Calu3 (cell line): ENCODE results near the gene TUBGCP2. TPM values are rescaled to one million over a fixed set of nuclear protein-coding genes. Genes with fewer than 3 reads are reported as not detected.

Experiments used
- BruUV-seq: library from RNA; stranded (reverse); fragments of 400-500 nt; replicated peaks from 2 replicates; lab custom pipeline; 2021; lab: Mats Ljungman, UMichigan
- CTCF ChIA-PET: fragments of 300-600 bp; sonication (Branson Sonifier 250); formaldehyde crosslinking; loops from one replicate; lab custom pipeline; 2022; ENCODE audit warnings: antibody characterized with exemption; lab: Charles Lee
- DNase-seq: peaks from one replicate; pipeline ENCODE4 v3.0.0; 2022
- H3K27ac Mint-ChIP-seq: one replicate; pipeline ENCODE4 v1.8.0; 2022; ENCODE audit warnings: mixed read lengths; ENCODE audit not compliant: unreplicated experiment
- H3K27me3 Mint-ChIP-seq: one replicate; pipeline ENCODE4 v1.8.0; 2022; ENCODE audit warnings: mixed read lengths; ENCODE audit not compliant: unreplicated experiment
- H3K36me3 Mint-ChIP-seq: one replicate; pipeline ENCODE4 v1.8.0; 2022; ENCODE audit warnings: mild to moderate bottlenecking, moderate library complexity, mixed read lengths; ENCODE audit not compliant: insufficient read depth, unreplicated experiment
- H3K4me1 Mint-ChIP-seq: one replicate; pipeline ENCODE4 v1.8.0; 2022; ENCODE audit warnings: mild to moderate bottlenecking, low read depth, mixed read lengths; ENCODE audit not compliant: unreplicated experiment
- H3K4me3 Mint-ChIP-seq: one replicate; pipeline ENCODE4 v1.8.0; 2022; ENCODE audit warnings: mild to moderate bottlenecking, low read depth, moderate library complexity, mixed read lengths; ENCODE audit not compliant: unreplicated experiment
- H3K9me3 Mint-ChIP-seq: one replicate; pipeline ENCODE4 v1.8.0; 2022; ENCODE audit warnings: low read depth, mixed read lengths; ENCODE audit not compliant: unreplicated experiment
- intact Hi-C: fragments of 100-400 bp; cut with micrococcal nuclease; formaldehyde crosslinking; loops from one replicate; pipeline ENCODE4 v1.10.0; 2022; ENCODE audit not compliant: unreplicated experiment
- total RNA-seq: library from RNA; stranded (reverse); gene quantifications from 2 replicates; pipeline ENCODE4 v1.2.3, GENCODE V29; 2022
- TF ChIP-seq, protein P1 (sequence below): fragments of 200-600 bp; IDR thresholded peaks from one replicate; pipeline ENCODE4 v1.8.0; 2022; ENCODE audit warnings: antibody characterized with exemption; ENCODE audit not compliant: unreplicated experiment

TUBGCP2 gene
- total RNA-seq, 1 experiment from 2014 or later, result 47.2 TPM

DNA sequence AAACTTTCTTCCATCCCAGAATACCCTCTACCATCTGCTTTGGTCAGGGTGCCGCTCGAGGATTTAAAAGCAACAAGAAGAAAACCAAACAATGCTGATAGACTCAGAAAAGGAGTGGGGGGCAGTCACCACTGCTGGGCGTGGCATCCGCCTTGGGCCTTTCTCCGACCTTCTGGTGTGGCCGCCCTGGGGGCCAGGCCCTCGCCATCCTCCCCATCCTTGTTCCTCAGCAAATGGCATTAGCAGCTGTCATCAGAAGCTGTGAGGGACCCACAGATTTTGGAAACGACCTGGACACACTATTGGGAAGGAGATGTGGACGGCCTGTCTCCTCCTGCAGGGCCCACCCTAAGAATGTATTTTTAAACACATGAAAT, 4.1 kb upstream of the TUBGCP2 start:
- Mint-ChIP-seq H3K27me3 (no peaks in the 10 kb centered on the region), H3K9me3 (no peaks in the 10 kb centered on the region), H3K4me3 (no peak overlapping the region), H3K4me1 (no peaks in the 10 kb centered on the region), H3K36me3 (peaks cover 19% of the 10 kb centered on the region), H3K27ac (no peak overlapping the region)
- BruUV-seq, result no TSS peak
- intact Hi-C loops, result no loop called here
- no peak for DNase-seq
- TF ChIP-seq, protein P1, sequence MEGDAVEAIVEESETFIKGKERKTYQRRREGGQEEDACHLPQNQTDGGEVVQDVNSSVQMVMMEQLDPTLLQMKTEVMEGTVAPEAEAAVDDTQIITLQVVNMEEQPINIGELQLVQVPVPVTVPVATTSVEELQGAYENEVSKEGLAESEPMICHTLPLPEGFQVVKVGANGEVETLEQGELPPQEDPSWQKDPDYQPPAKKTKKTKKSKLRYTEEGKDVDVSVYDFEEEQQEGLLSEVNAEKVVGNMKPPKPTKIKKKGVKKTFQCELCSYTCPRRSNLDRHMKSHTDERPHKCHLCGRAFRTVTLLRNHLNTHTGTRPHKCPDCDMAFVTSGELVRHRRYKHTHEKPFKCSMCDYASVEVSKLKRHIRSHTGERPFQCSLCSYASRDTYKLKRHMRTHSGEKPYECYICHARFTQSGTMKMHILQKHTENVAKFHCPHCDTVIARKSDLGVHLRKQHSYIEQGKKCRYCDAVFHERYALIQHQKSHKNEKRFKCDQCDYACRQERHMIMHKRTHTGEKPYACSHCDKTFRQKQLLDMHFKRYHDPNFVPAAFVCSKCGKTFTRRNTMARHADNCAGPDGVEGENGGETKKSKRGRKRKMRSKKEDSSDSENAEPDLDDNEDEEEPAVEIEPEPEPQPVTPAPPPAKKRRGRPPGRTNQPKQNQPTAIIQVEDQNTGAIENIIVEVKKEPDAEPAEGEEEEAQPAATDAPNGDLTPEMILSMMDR, result no peak
- CTCF ChIA-PET, result no interaction called here

DNA sequence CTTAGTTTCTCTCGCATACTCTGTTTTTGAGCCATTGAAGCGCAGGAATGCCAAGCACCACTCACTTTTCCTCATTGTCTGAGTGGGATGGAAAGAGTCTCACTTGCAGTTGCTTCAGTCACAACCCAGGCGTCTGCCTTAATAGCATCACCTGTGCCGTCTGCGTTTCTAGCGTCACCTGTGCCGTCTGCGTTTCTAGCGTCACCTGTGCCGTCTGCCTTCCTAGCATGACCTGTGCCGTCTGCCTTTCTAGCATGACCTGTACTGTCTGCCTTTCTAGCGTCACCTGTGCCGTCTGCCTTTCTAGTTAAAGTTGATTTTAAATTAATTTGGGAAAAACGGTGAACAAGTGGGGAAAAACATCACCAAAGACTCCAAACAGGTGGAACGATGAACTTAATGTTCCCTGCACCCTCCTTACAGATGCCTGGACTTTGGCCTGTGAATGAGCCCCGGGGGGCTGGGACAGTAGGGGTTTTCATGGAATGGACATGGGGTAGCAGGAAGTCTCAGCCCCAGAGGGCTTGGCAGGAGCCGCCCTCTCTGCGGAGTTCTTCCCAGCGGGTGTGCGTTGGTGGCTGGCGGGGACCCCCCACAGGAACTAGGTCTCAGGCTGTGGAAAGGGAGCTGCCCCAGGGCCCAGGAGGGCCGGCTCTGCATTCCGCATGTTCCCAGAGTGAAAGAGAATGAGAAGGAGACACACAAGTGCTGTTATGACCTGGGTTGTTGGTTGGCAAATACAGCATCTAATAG, 3.5 kb upstream of the TUBGCP2 start:
- intact Hi-C loops, result no loop called here
- no peaks in the 10 kb centered on the region for H3K9me3 Mint-ChIP-seq
- DNase-seq, result no peak
- TF ChIP-seq, protein P1, result no peak
- no peaks in the 10 kb centered on the region for H3K4me1 Mint-ChIP-seq
- H3K36me3 Mint-ChIP-seq, result peaks cover 24% of the 10 kb centered on the region
- CTCF ChIA-PET, result no interaction called here
- no peaks in the 10 kb centered on the region for H3K27me3 Mint-ChIP-seq
- no peak overlapping the region for H3K27ac Mint-ChIP-seq
- no peak overlapping the region for H3K4me3 Mint-ChIP-seq
- BruUV-seq, result no TSS peak

DNA sequence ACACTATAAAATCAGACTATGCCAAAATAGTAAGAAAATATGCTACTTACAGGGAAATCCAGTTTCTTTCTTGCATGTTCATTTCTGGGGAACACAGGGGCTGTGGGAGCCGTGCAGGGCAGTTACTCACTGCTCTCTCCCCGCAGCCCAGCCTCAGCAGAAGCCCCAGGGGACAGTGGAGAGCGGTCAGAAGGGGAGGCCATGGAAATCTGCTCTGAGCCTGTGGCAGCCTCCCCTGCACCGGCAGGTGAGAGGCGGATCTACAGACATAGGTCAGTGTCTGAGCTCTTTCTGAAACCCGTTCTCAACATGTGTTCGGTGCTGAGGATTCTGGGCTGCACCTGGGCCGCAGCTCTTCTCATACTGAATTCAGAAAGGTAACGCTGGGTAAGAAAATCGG, 2.9 kb upstream of the TUBGCP2 start:
- Mint-ChIP-seq H3K4me3 (no peak overlapping the region), H3K4me1 (no peaks in the 10 kb centered on the region), H3K27ac (no peak overlapping the region), H3K9me3 (no peaks in the 10 kb centered on the region), H3K27me3 (no peaks in the 10 kb centered on the region), H3K36me3 (peaks cover 27% of the 10 kb centered on the region)
- CTCF ChIA-PET, result no interaction called here
- TF ChIP-seq, protein P1, result no peak
- intact Hi-C loops, result no loop called here
- BruUV-seq, result no TSS peak
- DNase-seq, result no peak

DNA sequence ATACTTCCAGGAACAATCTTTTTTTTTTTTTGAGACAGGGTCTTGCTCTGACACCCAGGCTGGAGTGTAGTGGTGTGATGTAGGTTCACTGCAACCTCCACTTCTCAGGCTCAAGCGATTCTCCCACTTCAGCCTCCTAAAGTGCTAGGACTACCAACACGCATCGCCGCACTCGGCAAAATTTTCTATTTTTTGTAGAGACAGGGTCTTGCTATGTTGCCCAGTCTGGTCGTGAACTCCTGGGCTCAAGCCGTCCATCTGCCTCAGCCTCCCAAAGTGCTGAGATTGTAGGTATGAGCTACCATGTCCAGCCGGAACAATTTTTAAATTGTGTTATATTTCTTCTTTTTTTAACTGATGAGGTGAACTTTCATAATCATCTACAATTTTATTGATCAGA, 2.1 kb upstream of the TUBGCP2 start:
- CTCF ChIA-PET, result no interaction called here
- peaks cover under 1% of the 10 kb centered on the region for H3K4me1 Mint-ChIP-seq
- no peak overlapping the region for H3K27ac Mint-ChIP-seq
- H3K27me3 Mint-ChIP-seq, result no peaks in the 10 kb centered on the region
- H3K9me3 Mint-ChIP-seq, result no peaks in the 10 kb centered on the region
- TF ChIP-seq, protein P1, result no peak
- peaks cover 27% of the 10 kb centered on the region for H3K36me3 Mint-ChIP-seq
- intact Hi-C loops, result no loop called here
- H3K4me3 Mint-ChIP-seq, result no peak overlapping the region
- no peak for DNase-seq
- no TSS peak for BruUV-seq
